IPS DF 6.9 (cell line): ENCODE data around the gene MAP3K9.
"Not testable (repeated sequence)": the region's sequence is repeated elsewhere in the genome, so short reads cannot be mapped to it uniquely, and the experiment has no call there.

Experiments used
- DNase-seq: peaks from one replicate; pipeline ENCODE4 v3.0.0-alpha.2; 2013; ENCODE audit warnings: low read depth, low spot score
- H3K27ac ChIP-seq: one replicate; pipeline ENCODE4 v1.5.1; 2013; ENCODE audit warnings: low read length, control low read depth
- H3K27me3 ChIP-seq: 2 replicates; pipeline ENCODE4 v1.6.1; 2013; ENCODE audit warnings: mild to moderate bottlenecking, low read length; ENCODE audit not compliant: control insufficient read depth, insufficient read depth
- H3K36me3 ChIP-seq: 2 replicates; pipeline ENCODE4 v1.6.1; 2013; ENCODE audit warnings: low read length; ENCODE audit not compliant: control insufficient read depth, insufficient read depth
- H3K4me1 ChIP-seq: 2 replicates; pipeline ENCODE4 v1.6.1; 2013; ENCODE audit warnings: low read length; ENCODE audit not compliant: control insufficient read depth, insufficient read depth
- H3K4me3 ChIP-seq: 2 replicates; pipeline ENCODE4 v1.5.1; 2013; ENCODE audit warnings: mild to moderate bottlenecking, low read length
- H3K9me3 ChIP-seq: 2 replicates; pipeline ENCODE4 v1.6.1; 2013; ENCODE audit warnings: low read length, inconsistent platforms; ENCODE audit not compliant: control insufficient read depth, insufficient read depth
- WGBS: extraction: QIAGEN DNeasy Blood & Tissue Kit; methylation state at CpG from one replicate; pipeline ENCODE4 v1.1.7; 2013; ENCODE audit warnings: mixed read lengths, missing lambda C conversion rate; ENCODE audit not compliant: insufficient read length, insufficient coverage; 5-methylcytosine and 5-hydroxymethylcytosine counted together

MAP3K9 gene

GRCh38 chr14:70713511-70713916 lies 95.8 kb downstream of the MAP3K9 start:
- H3K27ac ChIP-seq, result no peak overlapping the region
- H3K36me3 ChIP-seq, result no peaks in the 10 kb centered on the region
- no peak for DNase-seq
- no peaks in the 10 kb centered on the region for H3K9me3 ChIP-seq
- no CpG with 5 or more reads among the region's 3 CpGs for WGBS
- peaks cover 11% of the 10 kb centered on the region; the same call in 1 of the 2 replicates for H3K4me1 ChIP-seq
- H3K4me3 ChIP-seq, result no peak overlapping the region
- H3K27me3 ChIP-seq, result no peaks in the 10 kb centered on the region

DNA sequence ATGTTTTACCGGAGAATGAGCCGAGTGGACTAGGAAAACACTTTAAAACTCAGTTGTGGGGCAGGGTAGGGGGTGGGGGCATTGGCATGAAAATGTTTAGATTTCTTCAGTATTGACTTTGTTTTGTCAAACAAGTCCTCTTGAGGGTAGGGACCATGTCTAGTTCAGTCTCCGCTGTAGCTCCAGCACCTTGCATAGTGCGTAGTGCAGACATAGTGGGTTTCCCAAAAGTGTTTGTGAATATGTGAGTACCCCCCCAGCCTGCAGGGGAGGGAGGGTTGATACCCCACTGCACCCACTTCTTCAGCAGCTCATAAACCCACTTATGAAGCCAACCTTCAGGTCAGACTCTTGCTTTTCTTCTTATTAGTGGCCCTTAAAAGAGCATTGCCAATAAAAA lies 96.2 kb downstream of the MAP3K9 start:
- Histone ChIP-seq H3K4me1 (peaks cover 11% of the 10 kb centered on the region; the same call in 1 of the 2 replicates), H3K9me3 (no peaks in the 10 kb centered on the region), H3K36me3 (no peaks in the 10 kb centered on the region), H3K27me3 (no peaks in the 10 kb centered on the region), H3K4me3 (no peak overlapping the region), H3K27ac (no peak overlapping the region)
- no CpG with 5 or more reads among the region's 4 CpGs for WGBS
- no peak for DNase-seq

DNA sequence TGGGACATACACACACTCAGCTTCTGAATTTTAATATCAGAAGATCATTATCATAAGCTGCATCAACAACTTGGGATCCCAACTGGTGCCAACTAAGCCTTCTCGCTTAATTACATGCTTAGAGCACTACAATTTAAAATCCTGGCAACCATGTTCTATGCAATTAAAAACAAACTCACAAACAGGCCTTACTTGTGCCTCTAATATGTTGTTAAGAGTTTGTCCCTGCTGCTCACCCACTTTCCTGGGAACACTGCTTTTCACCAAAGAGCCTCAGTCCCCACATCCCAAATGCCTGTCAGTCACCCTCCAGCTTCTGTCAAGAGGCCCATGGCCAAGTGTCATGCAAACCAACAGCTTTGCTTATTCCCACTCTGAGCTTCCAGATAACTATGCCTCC lies 97.9 kb downstream of the MAP3K9 start:
- H3K27ac ChIP-seq, result no peak overlapping the region
- peaks cover 18% of the 10 kb centered on the region; the same call in 1 of the 2 replicates for H3K4me1 ChIP-seq
- no peak overlapping the region for H3K4me3 ChIP-seq
- WGBS, result no CpG with 5 or more reads among the region's 1 CpG
- no peaks in the 10 kb centered on the region for H3K9me3 ChIP-seq
- no peak for DNase-seq
- H3K36me3 ChIP-seq, result no peaks in the 10 kb centered on the region
- H3K27me3 ChIP-seq, result no peaks in the 10 kb centered on the region

DNA sequence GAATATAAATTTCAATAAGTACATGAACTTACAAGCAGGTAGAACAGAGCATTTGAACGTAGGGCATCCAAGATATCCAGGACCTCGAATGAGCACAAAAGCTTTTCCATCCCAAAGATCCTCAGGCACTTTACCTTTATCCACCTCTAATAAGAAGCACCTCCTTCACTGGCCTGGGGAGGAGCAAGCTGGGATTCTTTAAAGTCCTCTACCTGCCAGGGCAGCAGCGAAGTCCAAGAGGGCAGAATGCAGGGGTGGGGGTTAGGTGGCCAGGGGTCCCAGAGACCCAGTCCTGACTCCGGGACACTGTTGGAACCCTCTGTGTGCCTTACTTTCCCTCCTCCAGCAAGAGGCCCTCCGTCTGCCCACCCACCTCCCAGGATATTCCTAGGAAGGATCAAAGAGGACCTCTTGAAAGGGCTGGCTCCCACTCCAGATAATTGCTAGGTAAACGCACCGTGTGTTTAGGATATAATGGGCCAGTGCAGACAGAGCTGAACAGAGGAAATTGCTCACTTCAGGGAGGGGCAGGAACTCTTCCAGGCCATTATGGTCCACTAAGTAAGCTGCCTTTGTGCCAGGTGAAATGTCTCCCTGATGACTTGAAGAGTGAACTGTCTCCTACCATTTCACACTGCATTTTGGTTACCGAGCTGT lies 99.5 kb downstream of the MAP3K9 start:
- WGBS, result no CpG with 5 or more reads among the region's 8 CpGs
- H3K27me3 ChIP-seq, result no peaks in the 10 kb centered on the region
- H3K36me3 ChIP-seq, result no peaks in the 10 kb centered on the region
- H3K4me1 ChIP-seq, result peaks cover 21% of the 10 kb centered on the region
- DNase-seq, result no peak
- H3K9me3 ChIP-seq, result no peaks in the 10 kb centered on the region
- no peak overlapping the region for H3K27ac ChIP-seq
- H3K4me3 ChIP-seq, result no peak overlapping the region

DNA sequence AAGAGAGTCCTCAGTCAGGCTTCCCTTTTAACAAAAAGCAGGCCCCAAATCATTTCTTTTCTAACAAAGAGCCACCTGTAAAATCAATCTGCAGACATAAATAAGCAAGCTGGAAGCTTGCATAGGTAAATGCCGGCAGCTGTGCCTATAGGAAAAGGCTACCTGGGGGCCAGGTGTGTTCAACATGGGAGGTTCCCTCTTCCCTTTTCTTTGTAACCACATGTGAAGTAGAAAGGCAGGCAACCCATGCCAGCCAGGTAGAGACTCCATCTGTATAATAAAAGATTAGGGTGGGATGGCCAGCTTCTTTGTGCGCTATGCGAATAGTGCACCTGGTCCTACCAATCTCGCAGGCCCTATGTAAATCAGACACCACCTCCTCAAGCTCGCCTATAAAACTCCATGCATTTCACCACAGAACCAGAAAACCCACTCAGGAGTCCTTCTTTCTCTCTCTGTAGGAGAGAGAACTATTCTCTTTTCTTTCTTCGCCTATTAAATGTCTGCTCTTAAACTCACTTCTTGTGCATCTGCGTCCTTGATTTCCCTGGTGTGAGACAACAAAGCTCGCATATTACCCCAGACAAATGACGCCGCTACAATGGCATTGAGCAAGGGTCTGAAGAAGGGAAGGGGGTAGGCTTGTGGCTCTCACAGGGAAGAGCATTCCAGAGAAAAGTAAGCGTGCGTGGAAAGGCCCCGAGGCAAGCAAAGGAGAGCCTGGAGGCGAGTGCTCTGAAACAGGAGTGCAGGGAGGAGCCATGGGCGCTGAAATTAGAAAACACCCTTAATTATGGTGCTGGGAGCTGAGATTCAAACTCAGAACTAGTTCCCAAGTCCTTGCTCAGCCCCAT lies 100.4 kb downstream of the MAP3K9 start:
- WGBS, result no CpG with 5 or more reads among the region's 15 CpGs
- DNase-seq, result peak; percentile 63
- peak overlapping the region; percentile 62 for H3K27ac ChIP-seq

DNA sequence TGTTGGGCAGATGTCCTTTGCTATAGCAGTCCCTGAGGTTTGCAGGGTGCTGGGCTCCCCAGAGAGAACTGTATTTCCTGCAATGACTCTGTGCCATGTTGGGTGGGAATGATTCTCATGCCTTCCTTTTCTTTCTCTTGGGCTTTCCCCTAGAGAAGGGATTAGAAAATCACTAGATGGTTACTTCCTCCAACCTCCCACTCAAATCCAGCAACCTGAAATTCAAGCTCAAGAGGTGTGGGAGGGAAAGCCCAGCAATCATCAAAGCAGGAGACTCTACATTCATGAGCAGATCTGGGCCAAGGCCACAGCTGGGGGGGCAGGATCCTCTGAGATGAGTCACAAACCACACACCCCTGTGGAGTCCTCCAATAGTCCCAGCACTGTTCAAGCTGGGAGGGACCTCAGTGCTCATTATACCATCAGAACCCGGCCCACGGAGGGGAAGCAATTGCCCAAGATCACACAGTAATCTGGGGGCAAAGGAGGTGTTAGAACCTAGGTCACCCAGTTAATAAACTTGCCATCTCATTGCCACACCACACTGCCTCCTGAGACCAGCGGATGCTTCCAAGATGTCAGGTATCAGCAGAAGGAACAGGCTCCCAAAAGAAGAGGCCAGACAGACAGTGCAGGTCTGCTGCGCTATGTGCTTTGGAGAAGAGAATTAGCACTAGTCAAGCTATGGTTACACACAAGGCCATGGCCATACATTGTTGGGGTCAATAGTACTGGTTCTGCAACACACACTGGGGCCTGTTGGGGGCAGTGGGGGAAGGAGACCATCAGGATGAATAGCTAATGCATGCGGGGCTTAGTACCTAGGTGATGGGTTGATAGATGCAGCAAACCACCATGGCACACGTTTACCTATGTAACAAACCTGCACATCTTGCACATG lies 101.9 kb downstream of the MAP3K9 start:
- peaks cover 18% of the 10 kb centered on the region for H3K4me1 ChIP-seq
- no peaks in the 10 kb centered on the region for H3K9me3 ChIP-seq
- DNase-seq, result no peak
- no peaks in the 10 kb centered on the region for H3K36me3 ChIP-seq
- no peaks in the 10 kb centered on the region for H3K27me3 ChIP-seq
- WGBS, result no CpG with 5 or more reads among the region's 6 CpGs
- H3K4me3 ChIP-seq, result no peak overlapping the region
- no peak overlapping the region for H3K27ac ChIP-seq

More for the DNA sequence above, 100.4 kb downstream of the MAP3K9 start:
- no peaks in the 10 kb centered on the region for H3K27me3 ChIP-seq
- no peaks in the 10 kb centered on the region for H3K9me3 ChIP-seq
- no peak overlapping the region for H3K4me3 ChIP-seq
- peaks cover 21% of the 10 kb centered on the region for H3K4me1 ChIP-seq
- H3K36me3 ChIP-seq, result no peaks in the 10 kb centered on the region

- Histone ChIP-seq H3K27me3 (no peaks in the 10 kb centered on the region), H3K36me3 (no peaks in the 10 kb centered on the region), H3K27ac (no peak overlapping the region), H3K4me3 (no peak overlapping the region), H3K9me3 (no peaks in the 10 kb centered on the region), H3K4me1 (peaks cover 15% of the 10 kb centered on the region)
- no peak for DNase-seq
Observed at GRCh38 chr14:70706177-70706576, 103.1 kb downstream of the MAP3K9 start.

DNA sequence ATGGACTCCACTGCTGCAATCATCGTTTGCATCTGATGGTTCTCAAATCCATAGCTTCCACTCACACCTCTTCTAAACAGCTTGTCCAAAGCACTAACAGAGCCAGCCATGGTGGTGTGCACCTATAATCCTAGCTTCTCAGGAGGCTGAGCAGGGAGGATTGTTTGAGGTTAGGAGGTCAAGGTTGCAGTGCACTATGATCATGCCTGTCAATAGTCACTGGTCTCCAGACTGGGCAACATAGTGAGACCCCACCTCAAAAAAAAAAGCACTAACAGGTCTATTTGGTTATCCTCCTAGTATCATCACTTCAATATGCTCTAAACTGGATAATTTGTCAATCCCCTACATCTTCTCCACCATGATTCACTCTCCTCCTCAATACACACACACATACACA lies 104.4 kb downstream of the MAP3K9 start:
- no peaks in the 10 kb centered on the region for H3K9me3 ChIP-seq
- no peaks in the 10 kb centered on the region for H3K36me3 ChIP-seq
- peaks cover 12% of the 10 kb centered on the region for H3K4me1 ChIP-seq
- no CpG with 5 or more reads among the region's 1 CpG for WGBS
- no peak overlapping the region for H3K4me3 ChIP-seq
- no peaks in the 10 kb centered on the region for H3K27me3 ChIP-seq
- H3K27ac ChIP-seq, result no peak overlapping the region
- DNase-seq, result no peak

- H3K9me3 ChIP-seq, H3K27ac ChIP-seq, H3K27me3 ChIP-seq, H3K36me3 ChIP-seq, DNase-seq, H3K4me3 ChIP-seq: not testable (repeated sequence)
- peaks cover 10% of the 10 kb centered on the region for H3K4me1 ChIP-seq
- no CpG with 5 or more reads among the region's 1 CpG for WGBS
Observed at GRCh38 chr14:70703621-70704168, 105.6 kb downstream of the MAP3K9 start.

DNA sequence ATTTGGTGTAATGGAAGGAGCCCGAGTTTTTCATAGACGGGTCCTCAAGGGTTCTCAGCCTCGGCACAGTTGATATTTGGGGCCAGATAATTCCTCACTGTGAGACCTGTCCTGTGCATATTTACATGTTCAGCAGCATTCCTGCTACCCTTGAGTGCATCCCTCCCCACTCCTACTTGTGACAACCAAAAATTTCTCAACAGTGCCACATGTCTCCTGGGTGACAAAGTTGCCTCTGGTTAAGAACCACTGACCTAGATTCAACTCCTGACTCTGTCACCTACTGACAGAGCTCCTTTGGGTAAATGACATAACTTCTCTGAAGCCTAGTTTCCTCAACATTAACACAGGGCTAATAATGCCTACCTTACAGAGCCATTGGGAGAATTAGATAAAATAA lies 107.2 kb downstream of the MAP3K9 start:
- WGBS, result no CpG with 5 or more reads among the region's 3 CpGs
- peaks cover 7% of the 10 kb centered on the region for H3K4me1 ChIP-seq
- no peaks in the 10 kb centered on the region for H3K27me3 ChIP-seq
- no peak for DNase-seq
- H3K27ac ChIP-seq, result no peak overlapping the region
- H3K9me3 ChIP-seq, result no peaks in the 10 kb centered on the region
- no peak overlapping the region for H3K4me3 ChIP-seq
- H3K36me3 ChIP-seq, result no peaks in the 10 kb centered on the region
